Spinal cord (tissue), 10 donors: ENCODE results near the gene PRAMEF12. TPM values are rescaled to one million over a fixed set of nuclear protein-coding genes. Genes with fewer than 3 reads are reported as not detected.
"Not testable (repeated sequence)": the region's sequence is repeated elsewhere in the genome, so short reads cannot be mapped to it uniquely, and the experiment has no call there.

Experiments
- DNase-seq, 6 donors: peaks; one replicate each; pipeline versions ENCODE4 v3.0.0 to v3.0.0-alpha.2; 2013 to 2015; ENCODE audit warnings: low spot score in 6 of 6, low read depth in 4 of 6
- H3K27ac ChIP-seq: one replicate; pipeline ENCODE4 v1.5.1; 2013; ENCODE audit warnings: low read depth, low read length, control low read depth
- H3K27me3 ChIP-seq: one replicate; pipeline ENCODE4 v1.6.1; 2013; ENCODE audit warnings: low read length; ENCODE audit not compliant: control insufficient read depth, insufficient read depth
- H3K36me3 ChIP-seq: one replicate; pipeline ENCODE4 v1.6.1; 2013; ENCODE audit warnings: low read length; ENCODE audit not compliant: control insufficient read depth, insufficient read depth
- H3K4me1 ChIP-seq: one replicate; pipeline ENCODE4 v1.6.1; 2013; ENCODE audit warnings: low read length; ENCODE audit not compliant: control insufficient read depth, insufficient read depth
- H3K4me3 ChIP-seq: one replicate; pipeline ENCODE4 v1.5.1; 2013; ENCODE audit warnings: low read depth, low read length, control low read depth
- H3K9me3 ChIP-seq: one replicate; pipeline ENCODE4 v1.6.1; 2013; ENCODE audit warnings: low read length; ENCODE audit not compliant: control insufficient read depth, insufficient read depth
- WGBS: methylation state at CpG from one replicate; pipeline ENCODE4 v1.1.5; 2013; ENCODE audit warnings: missing lambda C conversion rate; ENCODE audit not compliant: insufficient coverage; 5-methylcytosine and 5-hydroxymethylcytosine counted together
- polyA plus RNA-seq, 2 donors: library from polyadenylated mRNA; unstranded; fragments of 120-200 nt; gene quantifications; one replicate each; pipeline ENCODE4 v1.2.1, GENCODE V29; 2013; ENCODE audit not compliant: insufficient read length in 2 of 2
- total RNA-seq, 2 donors: library from RNA; depleted of rRNA in 1 of 2; stranded (reverse); fragments of 120-200 nt in 1 of 2; fragments of >200 nt in 1 of 2; gene quantifications; one replicate each; pipeline versions ENCODE4 v1.2.3 to v1.2.4, GENCODE V29; 2013 to 2014
- donor health status: healthy.

PRAMEF12 gene
- total and polyA plus RNA-seq, 4 donors: 0.14 to 0.15 TPM; not detected in 2

- DNase-seq, H3K36me3 ChIP-seq, H3K27ac ChIP-seq, H3K4me1 ChIP-seq, H3K27me3 ChIP-seq, H3K9me3 ChIP-seq, H3K4me3 ChIP-seq: not testable (repeated sequence)
- no CpG with 5 or more reads among the region's 5 CpGs for WGBS
These were observed 8.0 kb downstream of the PRAMEF12 start for GRCh38 chr1:12781488-12781887.

- H3K27ac ChIP-seq, H3K36me3 ChIP-seq, H3K4me1 ChIP-seq, H3K9me3 ChIP-seq, H3K27me3 ChIP-seq, DNase-seq, H3K4me3 ChIP-seq: not testable (repeated sequence)
- 0% methylated on average over 2 of the region's 7 CpGs for WGBS
These were observed 10.2 kb downstream of the PRAMEF12 start for GRCh38 chr1:12783783-12784182.

- not testable (repeated sequence) for DNase-seq, H3K36me3 ChIP-seq, H3K9me3 ChIP-seq, H3K27ac ChIP-seq, H3K4me1 ChIP-seq, H3K4me3 ChIP-seq, H3K27me3 ChIP-seq
- 91% methylated on average over 5 of the region's 8 CpGs for WGBS
These were observed 11.2 kb downstream of the PRAMEF12 start for GRCh38 chr1:12784729-12785128.

- H3K4me1 ChIP-seq, H3K27me3 ChIP-seq, DNase-seq, H3K4me3 ChIP-seq, H3K36me3 ChIP-seq, H3K27ac ChIP-seq, H3K9me3 ChIP-seq: not testable (repeated sequence)
- WGBS: no CpG with 5 or more reads among the region's 5 CpGs
These were observed 17.6 kb downstream of the PRAMEF12 start, which contains the start of gene PRAMEF1 for GRCh38 chr1:12791097-12791496. PRAMEF1 (plus strand) TSS chr1:12791397; CDS start chr1:12793228, 1,831 bp downstream.

GRCh38 chr1:12798911-12799310 is 25.4 kb downstream of the PRAMEF12 start:
- no peak overlapping the region for H3K27ac ChIP-seq
- H3K27me3 ChIP-seq: no peaks in the 10 kb centered on the region
- H3K4me3 ChIP-seq: no peak overlapping the region
- no peaks in the 10 kb centered on the region for H3K9me3 ChIP-seq
- no peaks in the 10 kb centered on the region for H3K36me3 ChIP-seq
- DNase-seq: no peak
- no peaks in the 10 kb centered on the region for H3K4me1 ChIP-seq
- 64% methylated on average over 4 of the region's 4 CpGs for WGBS

- H3K9me3 ChIP-seq: no peaks in the 10 kb centered on the region
- H3K4me1 ChIP-seq: no peaks in the 10 kb centered on the region
- WGBS: no CpG with 5 or more reads among the region's 2 CpGs
- no peak overlapping the region for H3K4me3 ChIP-seq
- H3K27ac ChIP-seq: no peak overlapping the region
- DNase-seq: no peak
- H3K27me3 ChIP-seq: no peaks in the 10 kb centered on the region
- H3K36me3 ChIP-seq: no peaks in the 10 kb centered on the region
These were observed 26.2 kb downstream of the PRAMEF12 start for GRCh38 chr1:12799730-12800129.

GRCh38 chr1:12809933-12810332 is 36.4 kb downstream of the PRAMEF12 start:
- H3K9me3 ChIP-seq: no peaks in the 10 kb centered on the region
- no peaks in the 10 kb centered on the region for H3K27me3 ChIP-seq
- H3K4me3 ChIP-seq: no peak overlapping the region
- no peaks in the 10 kb centered on the region for H3K36me3 ChIP-seq
- H3K27ac ChIP-seq: no peak overlapping the region
- H3K4me1 ChIP-seq: no peaks in the 10 kb centered on the region
- DNase-seq: no peak
- 100% methylated on average over 1 of the region's 1 CpG for WGBS

- Histone ChIP-seq H3K4me1 (no peaks in the 10 kb centered on the region), H3K27ac (no peak overlapping the region), H3K4me3 (no peak overlapping the region), H3K27me3 (no peaks in the 10 kb centered on the region), H3K36me3 (no peaks in the 10 kb centered on the region), H3K9me3 (no peaks in the 10 kb centered on the region)
- DNase-seq: no peak
- 76% methylated on average over 5 of the region's 5 CpGs for WGBS
These were observed 37.3 kb downstream of the PRAMEF12 start for GRCh38 chr1:12810691-12811408.

GRCh38 chr1:12811409-12811784 is 37.9 kb downstream of the PRAMEF12 start:
- Histone ChIP-seq H3K27me3 (no peaks in the 10 kb centered on the region), H3K9me3 (no peaks in the 10 kb centered on the region), H3K4me3 (no peak overlapping the region), H3K36me3 (no peaks in the 10 kb centered on the region), H3K27ac (no peak overlapping the region), H3K4me1 (no peaks in the 10 kb centered on the region)
- DNase-seq: no peak
- WGBS: 100% methylated on average over 1 of the region's 2 CpGs

GRCh38 chr1:12819061-12819460 is 45.5 kb downstream of the PRAMEF12 start:
- H3K27me3 ChIP-seq, H3K4me1 ChIP-seq, DNase-seq, H3K27ac ChIP-seq, H3K4me3 ChIP-seq, H3K9me3 ChIP-seq, H3K36me3 ChIP-seq: not testable (repeated sequence)
- 87% methylated on average over 5 of the region's 6 CpGs for WGBS
